GM21825 (cell line): ENCODE measurements around the gene TNIK.

Source experiments
- ATAC-seq: cut with Tn5 transposase; IDR thresholded peaks from one replicate; pipeline ENCODE4 v1.9.1; 2021; ENCODE audit warnings: mild to moderate bottlenecking, moderate library complexity; ENCODE audit not compliant: unreplicated experiment

Gene TNIK

GRCh38 chr3:171237009-171237385 is 223.2 kb downstream of the TNIK start:
- no peak for ATAC-seq

DNA sequence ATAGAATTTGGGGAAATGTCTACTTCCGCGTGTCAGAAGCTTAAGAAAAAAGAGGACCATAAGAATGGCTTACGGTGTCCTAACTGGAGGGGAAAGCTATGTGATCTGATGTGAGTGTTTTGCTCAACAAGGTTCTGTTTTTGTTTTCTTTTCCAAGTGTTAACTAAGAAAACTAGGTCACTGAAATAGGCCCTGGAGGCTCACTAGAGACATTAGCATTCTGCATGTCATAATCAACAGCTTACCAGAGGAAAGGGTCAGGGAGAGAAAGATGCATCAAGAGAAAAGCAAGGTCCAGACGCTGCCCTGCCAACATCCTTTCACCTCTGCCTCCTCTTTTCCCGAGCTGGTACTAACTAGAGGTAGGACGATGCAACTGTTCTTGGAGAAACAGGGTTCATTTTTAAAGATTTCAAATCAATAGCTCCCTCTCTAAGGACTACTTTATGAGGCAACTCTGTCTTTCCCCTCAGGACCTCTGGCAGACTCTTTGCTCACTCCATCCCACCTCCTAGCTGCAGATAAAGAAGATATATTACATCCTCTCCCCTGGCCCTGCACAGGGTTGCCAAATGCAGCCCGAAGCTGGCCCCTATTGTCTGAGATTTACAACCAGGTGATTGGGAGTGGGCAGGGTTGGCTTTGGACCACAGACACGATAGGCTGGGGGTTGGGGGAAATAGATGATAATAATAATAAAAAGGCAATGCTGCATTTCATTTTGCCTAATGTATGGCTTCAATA is 223.8 kb downstream of the TNIK start:
- no peak for ATAC-seq

GRCh38 chr3:171234298-171235010 is 225.8 kb downstream of the TNIK start:
- no peak for ATAC-seq

DNA sequence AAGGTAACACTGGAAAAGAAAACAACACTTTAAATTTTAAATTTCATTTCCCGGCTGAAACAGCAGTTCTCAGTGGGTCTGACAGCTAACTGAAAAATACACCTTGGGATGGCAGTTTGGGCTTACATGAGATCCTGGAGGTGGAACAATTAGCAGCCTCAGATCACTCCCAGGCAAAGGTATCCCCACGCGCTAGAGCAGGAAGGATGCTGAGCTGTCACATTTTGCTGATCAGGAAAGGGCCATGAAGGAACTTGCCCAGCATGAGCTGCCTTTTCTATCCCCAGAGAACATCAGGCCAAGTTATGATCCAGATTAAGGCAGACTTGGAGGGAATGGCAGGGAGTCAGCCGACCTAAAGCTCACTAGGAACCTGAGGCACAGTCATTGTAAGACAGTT is 228.8 kb downstream of the TNIK start:
- no peak for ATAC-seq

DNA sequence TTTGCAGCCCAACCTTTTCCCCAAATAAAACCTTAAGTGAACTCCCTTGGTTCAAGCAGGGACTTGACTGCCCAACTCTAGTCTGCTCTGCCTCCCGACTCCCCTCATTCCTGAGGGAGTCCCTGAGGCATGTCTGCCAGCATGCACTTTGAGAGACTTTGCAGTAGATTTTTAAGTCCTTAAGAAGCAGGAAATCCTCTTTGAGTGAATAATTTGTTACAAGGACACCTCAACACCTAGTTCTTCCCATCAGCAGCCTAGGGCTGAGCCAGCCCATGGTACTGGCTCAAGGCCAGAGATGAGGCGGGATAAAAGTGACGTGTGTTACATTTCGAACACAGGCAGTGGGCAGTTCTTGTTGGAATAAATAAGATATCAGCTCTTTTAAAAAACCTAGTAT is 229.3 kb downstream of the TNIK start:
- no peak for ATAC-seq

DNA sequence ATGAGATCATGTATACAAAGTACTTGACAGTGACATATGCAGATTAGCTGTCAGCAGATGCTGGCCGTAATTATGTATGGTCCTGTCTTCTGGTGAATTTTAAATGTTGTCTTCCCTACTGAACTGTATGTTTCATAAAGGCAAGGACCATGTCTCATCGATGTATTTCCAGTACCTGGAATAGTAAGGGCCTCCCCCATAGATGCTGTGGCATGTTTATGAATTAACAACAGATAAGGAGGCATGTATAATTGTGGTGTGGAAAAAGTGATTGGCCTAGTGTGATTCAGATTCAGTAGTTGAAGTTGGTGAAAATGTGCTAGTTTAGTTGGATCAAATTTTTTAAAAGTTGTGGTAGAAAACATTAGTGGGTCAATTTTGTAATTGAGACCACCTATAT is 231.0 kb downstream of the TNIK start:
- no peak for ATAC-seq

GRCh38 chr3:171228240-171228639 is 232.0 kb downstream of the TNIK start:
- no peak for ATAC-seq

- no peak for ATAC-seq
Observed at GRCh38 chr3:171227828-171228227, 232.4 kb downstream of the TNIK start.

DNA sequence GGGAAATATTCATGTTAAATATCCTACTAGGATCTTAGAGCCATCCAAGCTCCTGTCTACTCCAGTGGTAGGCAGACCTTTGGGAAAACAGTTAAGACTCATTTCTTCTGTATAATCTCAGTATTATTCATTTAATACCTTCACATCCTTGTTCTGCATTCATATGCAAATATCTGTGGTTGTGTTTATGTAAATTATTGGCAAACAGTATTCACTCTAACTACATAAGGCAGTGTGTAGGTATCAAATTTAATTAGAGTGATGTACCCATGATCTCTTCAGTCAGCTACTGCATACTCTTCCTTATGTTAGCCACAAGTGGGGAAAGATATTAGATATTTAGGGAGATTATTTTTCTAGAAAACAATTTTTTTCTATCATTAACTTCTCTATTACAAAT is 232.8 kb downstream of the TNIK start:
- no peak for ATAC-seq

DNA sequence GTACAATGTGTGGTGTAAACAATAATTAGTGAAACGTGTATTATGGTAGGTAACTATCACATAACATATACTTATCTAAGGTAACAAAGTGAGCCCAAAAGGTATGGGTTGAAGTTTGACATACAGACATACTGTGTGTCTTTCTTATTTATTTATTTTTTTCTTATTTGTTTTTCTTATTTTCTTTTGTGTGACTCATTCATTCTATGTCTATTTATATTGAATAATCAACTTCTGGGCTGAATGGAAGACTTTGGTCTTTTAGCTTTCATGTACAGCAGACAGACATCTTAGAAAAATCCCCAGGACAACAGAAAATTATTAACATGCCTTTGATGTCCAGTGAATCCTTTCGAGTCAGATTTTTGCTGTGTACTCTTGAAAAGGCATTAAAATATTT is 233.4 kb downstream of the TNIK start:
- ATAC-seq, result no peak

- no peak for ATAC-seq
Observed at GRCh38 chr3:171225708-171226107, 234.5 kb downstream of the TNIK start.

DNA sequence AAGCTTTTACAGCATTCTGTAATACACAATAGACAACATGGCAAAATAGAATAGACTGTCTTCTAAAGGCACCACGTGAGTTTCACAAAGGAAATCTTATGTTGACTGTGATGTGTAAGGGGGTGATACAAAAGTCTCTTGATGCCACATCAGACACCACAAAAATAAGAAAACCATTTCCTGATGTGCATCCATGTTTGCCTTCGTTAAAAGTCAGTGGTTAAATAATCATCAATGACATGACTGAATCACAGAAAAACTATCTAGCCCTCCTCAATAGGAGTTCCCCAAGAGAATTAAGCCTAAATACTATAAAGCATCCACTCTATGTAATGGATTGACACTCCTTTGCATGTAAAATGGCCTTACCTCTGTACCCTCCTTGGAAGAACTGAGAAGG is 235.0 kb downstream of the TNIK start:
- no peak for ATAC-seq

DNA sequence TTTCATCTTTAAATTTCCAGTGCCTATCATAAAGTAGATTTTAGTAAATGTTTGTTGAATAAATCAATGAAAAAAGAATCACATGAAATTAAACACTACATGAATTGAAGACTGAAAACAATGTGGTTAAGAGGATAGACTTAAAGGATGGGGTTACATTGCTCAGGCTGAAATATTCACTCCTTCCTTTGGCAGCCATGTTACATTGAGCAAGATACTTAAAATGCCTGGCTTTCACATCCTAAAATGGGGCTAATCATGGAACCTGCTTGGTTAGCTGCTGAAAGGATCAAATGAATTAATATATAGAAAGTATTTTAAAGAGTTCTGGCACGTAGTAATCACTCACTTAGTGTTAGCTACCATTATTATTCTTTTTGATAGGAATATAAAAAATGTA is 236.8 kb downstream of the TNIK start:
- ATAC-seq, result no peak

- no peak for ATAC-seq
Observed at GRCh38 chr3:171222995-171223394, 237.2 kb downstream of the TNIK start.

GRCh38 chr3:171221597-171221996 is 238.6 kb downstream of the TNIK start:
- ATAC-seq, result no peak

DNA sequence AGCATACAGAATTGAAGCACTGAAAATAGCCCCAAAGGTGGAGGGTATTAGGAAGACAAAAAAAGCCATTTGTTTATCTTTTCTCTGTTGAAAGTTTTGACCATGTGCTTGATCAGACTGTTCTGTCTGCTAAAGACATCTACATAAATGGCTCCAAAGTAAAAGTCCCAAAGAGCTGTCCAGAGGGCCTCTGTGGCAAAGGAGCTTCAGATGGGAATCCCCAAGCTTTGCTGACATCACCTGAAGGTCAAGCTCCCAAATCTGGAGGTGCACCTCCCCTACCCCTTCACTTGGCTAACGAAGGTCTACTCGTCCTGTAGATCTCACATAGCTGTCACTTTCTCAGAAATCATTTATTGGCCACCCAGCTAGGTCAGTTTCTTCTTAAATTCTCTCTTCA is 239.1 kb downstream of the TNIK start:
- no peak for ATAC-seq

GRCh38 chr3:171219258-171219657 is 240.9 kb downstream of the TNIK start:
- ATAC-seq, result no peak

DNA sequence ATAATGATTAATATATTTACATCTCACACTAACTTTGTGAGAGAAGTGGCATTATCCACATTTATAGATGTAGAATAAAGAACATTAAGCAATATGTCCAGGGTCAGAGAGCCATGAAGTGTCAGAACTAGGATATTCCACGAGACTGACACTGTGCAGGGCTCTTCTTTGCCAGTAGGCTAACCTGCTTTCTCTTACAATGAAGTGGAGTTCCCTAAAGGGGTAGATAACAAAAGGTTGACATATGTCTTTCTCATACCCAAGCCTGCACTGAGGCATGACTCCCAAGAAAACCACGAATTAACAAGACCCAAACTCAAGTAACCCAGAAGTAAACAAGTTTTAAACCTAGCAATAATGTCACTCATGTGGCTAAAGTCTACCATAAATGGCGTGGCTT is 242.1 kb downstream of the TNIK start:
- ATAC-seq, result no peak

GRCh38 chr3:171213907-171214306 is 246.3 kb downstream of the TNIK start:
- ATAC-seq, result no peak

DNA sequence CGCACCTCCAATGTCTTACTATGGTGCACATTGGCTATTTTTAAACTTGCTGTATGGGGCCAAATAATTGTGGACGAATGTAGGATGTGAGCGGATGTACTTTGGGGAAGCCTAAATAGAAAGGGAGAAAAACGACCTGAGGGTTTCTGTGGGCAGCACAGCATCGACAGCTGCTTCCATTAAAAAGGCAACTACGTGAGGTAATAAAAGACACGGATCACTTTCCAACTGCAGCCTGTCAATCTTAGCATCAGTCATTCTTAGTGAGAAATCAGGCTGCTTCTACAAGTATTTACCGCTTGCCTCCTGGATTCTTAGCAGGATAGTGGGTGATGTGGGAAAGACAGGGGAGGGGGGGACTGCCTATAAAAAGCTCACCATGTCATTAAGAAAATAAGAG is 247.0 kb downstream of the TNIK start:
- no peak for ATAC-seq

GRCh38 chr3:171212648-171213047 is 247.6 kb downstream of the TNIK start:
- ATAC-seq, result no peak

GRCh38 chr3:171206283-171206682 is 253.9 kb downstream of the TNIK start:
- peak; percentile 61 for ATAC-seq

DNA sequence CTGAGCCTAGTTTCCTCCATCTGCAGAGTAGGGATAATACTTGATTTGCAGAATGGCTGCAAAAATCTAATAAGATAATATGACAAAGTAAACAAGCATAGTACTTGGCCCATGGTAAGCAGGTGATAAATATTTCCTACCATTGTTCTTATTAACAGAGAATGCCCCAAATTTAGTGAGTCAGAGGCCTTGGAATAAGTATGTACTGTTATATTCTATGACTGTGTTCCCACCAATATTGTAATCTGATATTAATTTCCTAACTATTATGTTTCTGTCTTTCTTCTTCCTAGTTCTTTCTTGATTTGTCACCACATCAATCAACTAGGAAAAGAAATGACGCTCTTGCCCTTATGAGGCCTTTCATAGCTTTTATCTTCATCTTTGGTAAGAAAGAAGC is 255.3 kb downstream of the TNIK start:
- no peak for ATAC-seq
